Measurements from ENCODE around the gene MOGAT3. TPM values are rescaled to one million over a fixed set of nuclear protein-coding genes. Genes with fewer than 3 reads are reported as not detected.

The MOGAT3 gene
- total and polyA plus RNA-seq, 9 of the 15 experiments (the other 6 are each of a cell fraction or from before 2014, with no cell fraction given) = 0.07 to 0.17 (median 0.13) TPM; not detected in 6

DNA sequence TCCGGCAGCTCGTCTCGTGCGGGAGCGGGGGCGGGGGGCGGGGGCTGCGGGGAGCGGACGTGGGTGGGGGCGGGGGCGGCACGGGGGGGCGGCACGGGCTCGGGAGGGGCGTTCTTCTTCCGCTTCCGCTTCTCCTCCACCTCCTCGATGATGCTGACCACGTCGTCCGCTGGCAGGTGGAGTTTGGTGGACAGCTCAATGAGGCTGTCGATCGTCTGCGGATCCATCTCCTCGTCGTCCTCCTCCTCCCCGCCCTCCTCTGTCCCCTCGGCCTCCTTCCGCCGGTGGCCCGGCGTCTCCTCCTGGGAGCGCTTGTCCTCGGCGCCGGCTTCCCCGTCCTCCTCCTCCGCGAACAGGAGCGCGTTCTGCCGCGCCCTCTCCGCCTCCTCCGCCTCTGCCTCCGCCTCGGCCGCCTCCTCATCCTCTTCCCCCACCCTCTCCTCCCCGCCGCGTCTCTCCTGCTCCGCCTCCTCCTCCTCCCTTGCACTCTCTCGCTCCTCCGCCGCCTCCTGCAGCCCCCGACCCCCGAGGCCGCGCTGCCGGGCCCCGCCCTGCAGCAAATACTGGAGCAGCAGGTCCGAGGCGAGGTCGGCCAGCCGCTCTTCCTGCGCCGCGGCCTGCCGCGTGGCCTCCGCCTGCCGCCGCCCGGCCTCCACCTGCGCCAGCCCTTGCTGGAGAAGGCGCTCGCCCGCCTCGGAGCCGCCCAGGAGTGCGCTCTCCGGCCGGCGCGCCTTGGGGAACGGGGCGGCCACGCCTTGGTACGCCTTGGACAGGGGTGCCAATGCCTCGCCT, 37.4 kb downstream of the MOGAT3 start:
- Histone ChIP-seq H4K20me1 (replicated peaks; ENCODE audit: control insufficient read depth, insufficient read depth, low read length) (peaks cover 12% of the 10 kb centered on the region), H3K36me3 (ENCODE audit: control insufficient read depth, insufficient read depth, low read length) (peaks cover 22% of the 10 kb centered on the region; the same call in 1 of the 3 replicates), H3K27ac (ENCODE audit: extremely low read depth, low read depth, low read length) (no peak overlapping the region; the same call in 1 of the 3 replicates), H3K79me2 (ENCODE audit: control insufficient read depth, insufficient read depth, low read length) (no peaks in the 10 kb centered on the region), H3K27me3 (ENCODE audit: control insufficient read depth in 2 of 2, insufficient read depth in 2 of 2, low read length in 2 of 2) (peaks cover 5 to 15% of the 10 kb centered on the region in 2 experiments; a peak in 2 of 5 replicates), H3K9me3 (replicated peaks; ENCODE audit: control insufficient read depth, insufficient read depth, low read depth, low read length) (no peaks in the 10 kb centered on the region), H3K9me1 (ENCODE audit: control insufficient read depth, insufficient read depth, low read length) (no peaks in the 10 kb centered on the region), H3K4me3 (peak overlapping the region; percentile 35), H3K4me2 (ENCODE audit: insufficient read depth, low read length) (peak overlapping the region; percentile 71), H3K4me1 (replicated peaks in 1 of 2; ENCODE audit: control insufficient read depth in 2 of 2, insufficient read depth in 2 of 2, low read length in 2 of 2) (peaks cover 20 to 57% of the 10 kb centered on the region in 2 experiments; a peak in 4 of 5 replicates), H3K9ac (ENCODE audit: insufficient read depth in 1 of 2, low read depth in 2 of 2, low read length in 2 of 2) (peak overlapping the region in 1 of 2 experiments; percentile 90; a peak in 3 of 4 replicates), H2AFZ (ENCODE audit: low read depth, low read length) (peak overlapping the region; percentile 79)
- ATAC-seq (peak; percentile 53), FAIRE-seq (no peak), DNase-seq (ENCODE audit: extremely low read depth in 1 of 4, low spot score in 3 of 4) (peak; percentile 74 to 79 (median 78))
- POLR2A ChIA-PET = interaction anchor here (0.6 to 0.7 kb wide), 3 partner anchors 14 to 628 kb away, joined by 3 read pairs; no protein-coding TSS in a partner anchor
- no TSS peak for BruUV-seq (replicated peaks)
- under 1% methylated on average over 47 of the region's 92 CpGs for WGBS (ENCODE audit: insufficient coverage, low coverage, missing lambda C conversion rate)
- intact Hi-C loops (cut with micrococcal nuclease) (no loop called here), in situ Hi-C loops (cut with MboI) (no loop called here)
- CTCF ChIA-PET (ENCODE audit: low intra/inter-chr PET ratio) = no interaction called here
- TF ChIP-seq POLR2G (IDR thresholded peaks at IDR 0.05; ENCODE audit: low read depth, low read length) (peak; percentile 74), MAZ (CRISPR knock-in tag; conservative IDR thresholded peaks at IDR 0.05 in 1 of 2, IDR thresholded peaks at IDR 0.05 in 1 of 2) (peak in 1 of 2 experiments; percentile 20; a peak in 1 of 4 replicates), CXXC5 (CRISPR knock-in tag; IDR thresholded peaks at IDR 0.05) (0 out of 2 replicates have a peak, but pooled peaks have one; percentile 40), YBX1 (IDR thresholded peaks at IDR 0.05) (no peak), GABPA (tag; conservative IDR thresholded peaks at IDR 0.05; ENCODE audit: low read depth) (peak; percentile 73), L3MBTL2 (IDR thresholded peaks at IDR 0.05) (peak; percentile 11; the same call in 1 of the 2 replicates), POLR2A (conservative IDR thresholded peaks at IDR 0.05) (peak; percentile 64), ZNF263 (CRISPR knock-in tag; IDR thresholded peaks at IDR 0.05; ENCODE audit: borderline replicate concordance) (peak; percentile 94), TBL1XR1 (IDR thresholded peaks at IDR 0.05; ENCODE audit: low read length in 2 of 2) (no peak), FOXK2 (conservative IDR thresholded peaks at IDR 0.05 in 1 of 2, IDR thresholded peaks at IDR 0.05 in 1 of 2; ENCODE audit: low read depth in 2 of 2) (no peak), BMI1 (IDR thresholded peaks at IDR 0.05; ENCODE audit: low read length) (no peak), EGR1 (conservative IDR thresholded peaks at IDR 0.05) (peak; percentile 97), CBFA2T3 (IDR thresholded peaks at IDR 0.05) (no peak)
- TF ChIP-seq, protein P1, sequence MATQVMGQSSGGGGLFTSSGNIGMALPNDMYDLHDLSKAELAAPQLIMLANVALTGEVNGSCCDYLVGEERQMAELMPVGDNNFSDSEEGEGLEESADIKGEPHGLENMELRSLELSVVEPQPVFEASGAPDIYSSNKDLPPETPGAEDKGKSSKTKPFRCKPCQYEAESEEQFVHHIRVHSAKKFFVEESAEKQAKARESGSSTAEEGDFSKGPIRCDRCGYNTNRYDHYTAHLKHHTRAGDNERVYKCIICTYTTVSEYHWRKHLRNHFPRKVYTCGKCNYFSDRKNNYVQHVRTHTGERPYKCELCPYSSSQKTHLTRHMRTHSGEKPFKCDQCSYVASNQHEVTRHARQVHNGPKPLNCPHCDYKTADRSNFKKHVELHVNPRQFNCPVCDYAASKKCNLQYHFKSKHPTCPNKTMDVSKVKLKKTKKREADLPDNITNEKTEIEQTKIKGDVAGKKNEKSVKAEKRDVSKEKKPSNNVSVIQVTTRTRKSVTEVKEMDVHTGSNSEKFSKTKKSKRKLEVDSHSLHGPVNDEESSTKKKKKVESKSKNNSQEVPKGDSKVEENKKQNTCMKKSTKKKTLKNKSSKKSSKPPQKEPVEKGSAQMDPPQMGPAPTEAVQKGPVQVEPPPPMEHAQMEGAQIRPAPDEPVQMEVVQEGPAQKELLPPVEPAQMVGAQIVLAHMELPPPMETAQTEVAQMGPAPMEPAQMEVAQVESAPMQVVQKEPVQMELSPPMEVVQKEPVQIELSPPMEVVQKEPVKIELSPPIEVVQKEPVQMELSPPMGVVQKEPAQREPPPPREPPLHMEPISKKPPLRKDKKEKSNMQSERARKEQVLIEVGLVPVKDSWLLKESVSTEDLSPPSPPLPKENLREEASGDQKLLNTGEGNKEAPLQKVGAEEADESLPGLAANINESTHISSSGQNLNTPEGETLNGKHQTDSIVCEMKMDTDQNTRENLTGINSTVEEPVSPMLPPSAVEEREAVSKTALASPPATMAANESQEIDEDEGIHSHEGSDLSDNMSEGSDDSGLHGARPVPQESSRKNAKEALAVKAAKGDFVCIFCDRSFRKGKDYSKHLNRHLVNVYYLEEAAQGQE (IDR thresholded peaks at IDR 0.05; ENCODE audit: borderline replicate concordance) = no peak; the same call in 1 of the 2 replicates
- TF ChIP-seq, protein P1 (CRISPR knock-in tag; IDR thresholded peaks at IDR 0.05; ENCODE audit: low read depth) = peak; percentile 36; the same call in 1 of the 2 replicates

All from K562 (cell line).